SH-SY5Y (cell line): ENCODE data around the gene C4BPB.

ENCODE experiments used
- GATA2 ChIP-seq: IDR thresholded peaks from 2 replicates; pipeline ENCODE4 v1.6.1; 2011; ENCODE audit warnings: mild to moderate bottlenecking, low read depth, low read length
- GATA3 ChIP-seq: IDR thresholded peaks from 2 replicates; pipeline ENCODE4 v1.6.1; 2011; ENCODE audit warnings: low read depth, mild to moderate bottlenecking, low read length, moderate library complexity

The C4BPB gene

DNA sequence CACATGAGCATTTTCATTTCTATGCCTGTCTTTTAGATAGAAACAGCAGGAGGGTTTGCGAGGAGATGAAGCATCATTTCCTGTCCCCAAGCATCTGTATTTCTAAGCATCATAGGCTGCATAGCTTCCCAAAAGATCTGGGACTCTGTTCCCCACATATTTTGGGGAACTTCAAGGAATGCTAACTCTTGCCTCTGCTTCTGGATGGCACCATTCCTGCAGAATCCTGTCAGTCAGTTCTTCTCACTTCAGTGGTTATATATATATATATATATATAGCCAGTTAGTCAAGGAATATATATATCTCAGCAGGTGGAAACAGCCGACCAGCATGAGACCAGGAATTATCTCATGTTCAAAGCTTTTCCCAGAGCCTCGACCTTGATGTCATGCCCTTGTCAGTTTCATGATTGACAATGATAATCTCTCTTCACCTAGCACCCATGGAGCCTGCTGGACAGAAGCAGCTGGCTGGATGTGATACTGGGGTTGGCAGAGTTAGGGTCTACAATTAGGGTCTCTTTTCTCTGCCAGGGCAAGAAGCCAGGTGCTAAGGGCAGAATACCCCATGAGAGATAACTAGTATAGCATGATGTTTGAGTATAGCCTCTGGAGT, 33.2 kb upstream of the C4BPB start:
- no peak for TF ChIP-seq GATA2
- no peak for TF ChIP-seq GATA3

DNA sequence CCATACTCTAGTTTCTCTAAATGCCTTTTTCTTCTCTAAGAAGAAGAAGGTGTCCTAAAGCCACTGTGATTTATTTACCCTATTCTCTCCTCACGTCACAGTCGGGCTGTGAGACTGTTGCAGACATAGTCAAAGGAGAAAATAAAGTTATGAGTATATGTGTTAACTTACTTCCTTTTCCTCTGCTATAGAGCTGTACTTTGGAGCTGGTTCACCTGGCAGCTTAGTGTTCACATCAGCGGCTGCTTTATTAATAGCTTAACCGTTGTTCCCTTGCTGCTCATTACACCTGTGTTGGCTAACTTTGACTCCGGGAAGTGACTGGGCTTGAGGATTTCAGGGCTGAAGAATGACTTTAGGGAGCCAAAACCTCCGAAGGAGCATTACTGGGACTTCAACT, 32.0 kb upstream of the C4BPB start:
- no peak for TF ChIP-seq GATA3

DNA sequence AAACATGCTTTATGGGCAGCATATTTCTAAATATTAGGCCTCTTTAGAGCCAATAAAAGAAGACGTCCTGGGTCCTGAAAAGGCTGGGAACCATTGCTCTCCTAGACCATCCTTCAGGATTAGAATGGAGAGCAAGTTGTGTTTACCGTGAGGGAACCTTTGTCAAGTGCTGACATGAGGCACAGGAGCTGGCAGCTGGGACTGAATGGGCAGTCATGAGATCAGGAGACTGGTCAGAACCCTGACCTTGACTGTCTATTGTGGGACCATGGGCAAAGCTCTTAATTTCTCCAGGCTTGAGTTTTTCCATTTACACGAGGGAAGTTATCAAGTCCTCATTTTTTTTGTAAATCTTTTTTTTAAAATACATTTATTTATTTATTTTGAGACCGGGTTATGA, 30.4 kb upstream of the C4BPB start:
- TF ChIP-seq GATA3, result no peak
- TF ChIP-seq GATA2, result no peak

- TF ChIP-seq GATA3 (no peak), GATA2 (no peak)
Measured at GRCh38 chr1:207058878-207059867, 29.5 kb upstream of the C4BPB start.

- TF ChIP-seq GATA3 (no peak), GATA2 (no peak)
Measured at GRCh38 chr1:207059881-207060280, 28.8 kb upstream of the C4BPB start.

DNA sequence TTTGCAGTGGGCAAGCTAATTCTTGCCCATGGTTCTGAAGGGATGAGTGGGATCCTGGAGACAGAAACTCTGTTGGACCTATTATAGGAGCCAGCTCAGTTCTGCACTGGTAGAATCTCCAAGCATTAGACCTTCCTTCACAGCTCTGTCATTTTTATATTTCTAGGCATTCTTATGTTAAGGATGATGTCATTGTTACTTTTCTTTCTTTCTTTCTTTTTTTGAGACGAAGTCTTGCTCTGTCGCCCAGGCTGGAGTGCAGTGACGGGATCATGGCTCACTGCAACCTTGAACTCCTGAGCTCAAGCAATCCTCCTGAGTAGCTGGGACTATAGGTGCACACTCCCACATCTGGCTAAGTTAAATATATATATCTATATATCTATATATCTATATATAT, 28.1 kb upstream of the C4BPB start:
- no peak for TF ChIP-seq GATA3
- no peak for TF ChIP-seq GATA2

GRCh38 chr1:207062058-207062457, 26.6 kb upstream of the C4BPB start:
- TF ChIP-seq GATA3, result no peak
- no peak for TF ChIP-seq GATA2

DNA sequence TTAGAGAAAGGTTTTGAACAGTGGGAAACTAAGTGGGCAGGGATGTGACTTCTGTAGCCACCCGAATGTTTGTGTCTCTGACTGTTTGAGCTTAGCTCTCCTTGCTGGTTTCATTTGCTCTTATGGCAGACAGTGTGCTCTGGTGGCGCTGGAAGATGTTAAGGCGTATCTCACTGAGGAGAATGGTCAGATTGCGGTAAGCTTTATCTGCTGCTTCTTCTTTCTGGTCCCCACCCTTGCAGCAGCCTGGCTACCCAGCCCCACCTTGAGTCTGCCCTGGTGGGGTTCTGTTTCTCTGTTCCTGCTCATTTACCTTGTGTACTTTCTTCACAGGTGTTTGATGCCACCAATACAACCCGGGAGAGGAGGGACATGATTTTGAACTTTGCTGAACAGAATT, 25.6 kb upstream of the C4BPB start:
- TF ChIP-seq GATA2 (no peak), GATA3 (no peak)

DNA sequence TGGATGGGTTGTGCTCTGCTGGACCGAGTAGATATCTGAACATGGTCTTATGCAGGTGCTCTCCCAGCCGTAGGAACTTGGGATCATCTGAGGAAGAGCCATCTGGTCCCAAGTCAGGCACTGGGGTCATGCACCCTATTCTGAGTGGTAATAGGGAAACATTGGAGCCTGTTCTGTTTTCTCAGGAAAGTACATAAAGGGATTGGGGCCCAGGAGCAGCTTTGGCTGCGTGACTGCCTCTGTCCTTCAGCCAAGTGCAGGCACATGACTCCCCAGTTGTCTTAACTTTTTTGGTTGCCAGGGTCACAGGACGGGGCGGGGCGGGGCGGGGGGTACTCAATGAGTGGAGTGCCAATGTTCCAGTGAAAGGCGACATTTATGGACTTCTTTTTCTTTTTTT, 24.1 kb upstream of the C4BPB start:
- no peak for TF ChIP-seq GATA2
- no peak for TF ChIP-seq GATA3

- TF ChIP-seq GATA2 (no peak), GATA3 (no peak)
Measured at GRCh38 chr1:207067185-207067584, 21.5 kb upstream of the C4BPB start.

DNA sequence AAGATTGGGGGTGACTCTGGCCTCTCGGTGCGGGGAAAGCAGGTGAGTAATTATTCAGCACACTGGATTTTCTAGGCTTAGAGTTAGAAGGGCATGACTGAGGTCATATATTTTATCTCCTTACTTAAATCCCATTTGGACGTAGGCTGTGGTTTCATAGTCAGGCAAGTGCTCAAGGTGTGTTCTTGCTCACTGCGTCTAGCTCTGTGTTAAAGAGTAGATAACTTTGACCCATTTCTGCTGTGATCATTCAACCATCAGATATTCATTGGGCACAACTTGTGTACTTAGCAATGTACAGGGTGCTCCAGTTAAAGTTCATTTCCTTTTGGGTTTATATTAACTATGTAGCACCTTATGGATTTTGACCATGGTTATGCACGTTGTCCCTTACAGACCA, 21.0 kb upstream of the C4BPB start:
- TF ChIP-seq GATA3 (no peak), GATA2 (no peak)

DNA sequence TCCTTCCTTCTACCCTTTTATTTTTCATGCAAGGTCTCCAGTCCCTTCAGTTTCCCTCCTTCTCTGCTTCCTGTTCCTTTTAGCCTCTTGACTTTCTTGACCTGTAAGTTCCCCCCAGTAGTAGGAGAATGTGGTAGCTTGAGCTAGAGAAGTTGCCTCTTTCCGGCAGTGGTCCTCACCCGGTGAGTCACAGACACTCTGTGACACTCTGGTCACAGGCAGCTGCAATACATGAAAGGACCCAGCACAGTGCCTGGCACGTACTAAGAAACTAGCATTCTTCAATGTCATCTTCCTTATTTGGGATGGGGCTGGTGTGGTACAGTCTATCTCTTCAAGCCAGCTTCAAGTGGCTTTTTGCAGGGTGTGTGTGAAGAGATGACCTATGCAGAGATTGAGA, 19.6 kb upstream of the C4BPB start:
- no peak for TF ChIP-seq GATA2
- no peak for TF ChIP-seq GATA3

GRCh38 chr1:207069858-207070506, 18.7 kb upstream of the C4BPB start:
- TF ChIP-seq GATA3 (no peak), GATA2 (no peak)

DNA sequence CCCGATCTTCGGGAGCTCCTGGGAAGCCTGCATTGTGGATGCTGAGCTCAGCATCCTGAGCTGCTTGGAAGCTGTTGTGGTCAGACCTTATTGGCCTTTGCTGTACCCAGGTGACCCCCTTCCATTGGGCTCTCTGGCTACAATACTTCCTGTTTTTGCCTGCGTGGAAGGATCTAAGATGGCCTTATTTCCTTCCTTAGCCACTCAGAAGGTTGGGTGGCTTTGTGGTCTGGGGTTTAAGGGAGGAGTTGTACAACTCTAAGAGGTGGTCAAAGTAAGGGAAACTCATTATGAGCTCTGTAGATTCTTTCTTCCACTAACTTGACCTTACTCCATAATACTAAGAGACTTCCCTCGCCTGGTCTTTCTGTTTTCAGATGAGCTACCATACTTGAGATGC, 17.8 kb upstream of the C4BPB start:
- no peak for TF ChIP-seq GATA2
- no peak for TF ChIP-seq GATA3

- TF ChIP-seq GATA2 (no peak), GATA3 (no peak)
Measured at GRCh38 chr1:207071426-207071825, 17.2 kb upstream of the C4BPB start.
